GM12878 (cell line): ENCODE results near the gene FURIN.

ENCODE experiments used
- JUNB ChIP-seq: IDR thresholded peaks from 2 replicates; pipeline ENCODE4 v1.6.1; 2016; ENCODE audit warnings: antibody characterized with exemption, mild to moderate bottlenecking
- TCF12 ChIP-seq: IDR thresholded peaks from 2 replicates; pipeline ENCODE4 v1.6.1; 2011; ENCODE audit warnings: low read depth, mild to moderate bottlenecking, low read length

- TF ChIP-seq JUNB (no peak), TCF12 (no peak)
Measured at GRCh38 chr15:90902840-90903732, 34.7 kb downstream of the FURIN start, which contains the start of gene MAN2A2.
